HG03520 (cell line): ENCODE results near the gene HEY2.

ENCODE experiments used
- ATAC-seq: cut with Tn5 transposase; IDR thresholded peaks from one replicate; pipeline ENCODE4 v1.9.1; 2021; ENCODE audit warnings: mild to moderate bottlenecking, moderate library complexity; ENCODE audit not compliant: unreplicated experiment

Gene HEY2

GRCh38 chr6:125742464-125743120 lies 6.8 kb upstream of the HEY2 start:
- no peak for ATAC-seq

- ATAC-seq: no peak
Observed at GRCh38 chr6:125743604-125744003, 5.8 kb upstream of the HEY2 start.

- no peak for ATAC-seq
Observed at GRCh38 chr6:125745281-125746018, 4.0 kb upstream of the HEY2 start.

GRCh38 chr6:125746019-125746414 lies 3.4 kb upstream of the HEY2 start:
- no peak for ATAC-seq

- peak; percentile 50 for ATAC-seq
Observed at GRCh38 chr6:125746731-125747588, 2.5 kb upstream of the HEY2 start.

GRCh38 chr6:125747589-125748405 lies 1.6 kb upstream of the HEY2 start:
- no peak for ATAC-seq

GRCh38 chr6:125748406-125749172 lies 843 bp upstream of the HEY2 start:
- ATAC-seq: no peak

- no peak for ATAC-seq
Observed at GRCh38 chr6:125749865-125750691, 646 bp downstream of the HEY2 start.

GRCh38 chr6:125750692-125751333 lies 1.4 kb downstream of the HEY2 start:
- no peak for ATAC-seq

- no peak for ATAC-seq
Observed at GRCh38 chr6:125751334-125751916, 2.0 kb downstream of the HEY2 start.

- ATAC-seq: no peak
Observed at GRCh38 chr6:125752773-125753172, 3.3 kb downstream of the HEY2 start.

GRCh38 chr6:125753218-125753936 lies 3.9 kb downstream of the HEY2 start:
- ATAC-seq: no peak

- ATAC-seq: no peak
Observed at GRCh38 chr6:125753937-125754259, 4.5 kb downstream of the HEY2 start.

- ATAC-seq: no peak
Observed at GRCh38 chr6:125754566-125754965, 5.1 kb downstream of the HEY2 start.

- ATAC-seq: no peak
Observed at GRCh38 chr6:125759184-125759902, 9.9 kb downstream of the HEY2 start.

- ATAC-seq: no peak
Observed at GRCh38 chr6:125759959-125760457, 10.6 kb downstream of the HEY2 start.

GRCh38 chr6:125764121-125764671 lies 14.8 kb downstream of the HEY2 start:
- ATAC-seq: no peak
